ENCODE data around the gene TTLL10. TPM values are rescaled to one million over a fixed set of nuclear protein-coding genes. Genes with fewer than 3 reads are reported as not detected.

The TTLL10 gene
- total RNA-seq, 1 experiment from 2014 or later: 0.68 TPM

DNA sequence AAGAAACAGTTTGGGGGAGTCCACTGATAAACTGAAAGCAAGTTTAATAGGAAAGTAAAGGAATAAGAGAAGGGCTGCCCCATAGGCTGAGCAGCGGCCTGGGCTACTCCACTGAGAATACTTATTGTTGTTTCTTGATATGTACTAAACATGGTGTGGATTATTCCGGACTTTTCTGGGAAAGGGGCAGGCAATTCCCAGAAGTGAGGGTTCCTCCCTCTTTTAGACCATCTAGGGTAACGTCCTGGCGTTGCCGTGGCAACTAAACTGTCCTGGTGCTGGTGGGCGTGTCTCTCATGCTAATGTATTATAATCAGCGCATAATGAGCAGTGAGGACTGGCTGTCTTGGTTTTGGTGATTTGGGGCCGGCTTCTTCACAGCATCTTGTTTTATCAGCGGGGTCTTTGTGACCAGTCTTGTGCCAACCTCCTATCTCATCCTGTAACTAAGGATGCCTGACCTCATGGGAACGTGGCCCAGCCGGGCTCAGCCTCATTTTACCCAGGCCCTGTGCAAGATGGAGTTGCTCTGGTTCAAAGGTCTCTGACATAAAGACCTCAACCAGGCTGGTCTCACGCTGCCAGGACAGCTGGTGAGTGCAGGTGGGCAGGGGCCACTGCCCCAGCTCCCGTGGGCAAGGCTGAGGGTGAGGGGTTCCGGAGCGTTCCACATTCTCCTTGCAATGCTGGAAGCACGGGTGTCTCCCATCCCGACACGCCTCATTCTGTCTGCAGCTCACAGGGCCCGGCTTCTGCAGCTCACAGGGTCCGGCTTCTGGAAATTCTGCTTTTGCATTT is 38.1 kb upstream of the TTLL10 start:
- Histone ChIP-seq H3K23ac (ENCODE audit: insufficient read length, low read depth, low read length) (no peak overlapping the region), H2AK5ac (ENCODE audit: insufficient read length, low read length) (no peak overlapping the region), H3K79me2 (ENCODE audit: insufficient read depth, low read length) (no peaks in the 10 kb centered on the region), H3K79me1 (ENCODE audit: insufficient read depth, low read depth, low read length, poor library complexity, severe bottlenecking) (no peaks in the 10 kb centered on the region), H3K27ac (ENCODE audit: insufficient read length, low read depth, low read length) (no peak overlapping the region), H3K4me1 (ENCODE audit: insufficient read depth, low read length) (no peaks in the 10 kb centered on the region; the same call in 1 of the 2 replicates), H3K27me3 (ENCODE audit: insufficient read depth, low read length) (no peaks in the 10 kb centered on the region), H3K4ac (ENCODE audit: low read depth, low read length) (no peak overlapping the region), H4K91ac (ENCODE audit: insufficient read length, low read depth, low read length) (no peak overlapping the region), H2BK12ac (ENCODE audit: insufficient read length, low read depth, low read length) (no peak overlapping the region), H3K9me3 (ENCODE audit: control insufficient read depth, low read depth, low read length) (no peaks in the 10 kb centered on the region), H3K4me2 (ENCODE audit: insufficient read depth, insufficient read length, low read length) (no peak overlapping the region), H3K23me2 (ENCODE audit: insufficient read length, low read depth, low read length, poor library complexity, severe bottlenecking) (no peaks in the 10 kb centered on the region), H2BK20ac (ENCODE audit: low read depth, low read length, poor library complexity, severe bottlenecking) (no peak overlapping the region), H3K18ac (ENCODE audit: insufficient read length, low read depth, low read length) (no peak overlapping the region), H2BK5ac (ENCODE audit: insufficient read length, low read length) (no peak overlapping the region), H2AFZ (ENCODE audit: low read length) (no peak overlapping the region), H4K20me1 (ENCODE audit: control insufficient read depth, insufficient read depth, insufficient read length) (no peaks in the 10 kb centered on the region), H3K14ac (ENCODE audit: insufficient read depth, low read length) (no peak overlapping the region), H3K56ac (ENCODE audit: insufficient read length, low read depth, low read length) (no peak overlapping the region), H3K9ac (ENCODE audit: extremely low read depth, insufficient read length, low read length) (no peak overlapping the region), H4K8ac (replicated peaks; ENCODE audit: insufficient read length, low read depth, low read length) (no peak overlapping the region), H4K5ac (ENCODE audit: insufficient read length, low read depth, low read length) (no peak overlapping the region), H2BK120ac (ENCODE audit: low read depth, low read length, poor library complexity, severe bottlenecking) (no peak overlapping the region), H2BK15ac (ENCODE audit: low read depth, low read length) (no peak overlapping the region), H3T11ph (ENCODE audit: low read length) (no peak overlapping the region)
- Mint-ChIP-seq H3K4me1 (peaks cover 8 to 15% of the 10 kb centered on the region in 2 experiments; a peak in 3 of 4 replicates), H3K27ac (no peak overlapping the region), H3K9me3 (no peaks in the 10 kb centered on the region; a peak in 1 of 5 replicates), H3K36me3 (ENCODE audit: insufficient read depth in 1 of 3, low read depth in 3 of 3) (no peaks in the 10 kb centered on the region), H3K4me3 (no peak overlapping the region), H3K27me3 (ENCODE audit: low read depth) (peaks cover 19% of the 10 kb centered on the region)
- TF ChIP-seq, protein P1, sequence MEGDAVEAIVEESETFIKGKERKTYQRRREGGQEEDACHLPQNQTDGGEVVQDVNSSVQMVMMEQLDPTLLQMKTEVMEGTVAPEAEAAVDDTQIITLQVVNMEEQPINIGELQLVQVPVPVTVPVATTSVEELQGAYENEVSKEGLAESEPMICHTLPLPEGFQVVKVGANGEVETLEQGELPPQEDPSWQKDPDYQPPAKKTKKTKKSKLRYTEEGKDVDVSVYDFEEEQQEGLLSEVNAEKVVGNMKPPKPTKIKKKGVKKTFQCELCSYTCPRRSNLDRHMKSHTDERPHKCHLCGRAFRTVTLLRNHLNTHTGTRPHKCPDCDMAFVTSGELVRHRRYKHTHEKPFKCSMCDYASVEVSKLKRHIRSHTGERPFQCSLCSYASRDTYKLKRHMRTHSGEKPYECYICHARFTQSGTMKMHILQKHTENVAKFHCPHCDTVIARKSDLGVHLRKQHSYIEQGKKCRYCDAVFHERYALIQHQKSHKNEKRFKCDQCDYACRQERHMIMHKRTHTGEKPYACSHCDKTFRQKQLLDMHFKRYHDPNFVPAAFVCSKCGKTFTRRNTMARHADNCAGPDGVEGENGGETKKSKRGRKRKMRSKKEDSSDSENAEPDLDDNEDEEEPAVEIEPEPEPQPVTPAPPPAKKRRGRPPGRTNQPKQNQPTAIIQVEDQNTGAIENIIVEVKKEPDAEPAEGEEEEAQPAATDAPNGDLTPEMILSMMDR (conservative IDR thresholded peaks at IDR 0.05): no peak
- WGBS (ENCODE audit: extremely low coverage, insufficient read length, low lambda C conversion rate): no CpG with 5 or more reads among the region's 20 CpGs
- no peak for DNase-seq

Measured in H9 (cell line).